H1 (cell line): ENCODE measurements around the gene ENOSF1. TPM values are rescaled to one million over a fixed set of nuclear protein-coding genes. Genes with fewer than 3 reads are reported as not detected.

ENCODE experiments used
- CTCF ChIA-PET: fragments of 300-600 bp; sonication (Branson Sonifier 250); formaldehyde crosslinking; loops from one replicate; lab custom pipeline; 2021; ENCODE audit not compliant: partially characterized antibody; lab: Charles Lee
- POLR2A ChIA-PET: fragments of 300-600 bp; sonication (Branson Sonifier 250); formaldehyde crosslinking; loops from one replicate; lab custom pipeline; 2021; ENCODE audit warnings: inconsistent platforms; ENCODE audit not compliant: partially characterized antibody; lab: Charles Lee
- DNase-seq, 2 experiments: peaks; one replicate each; pipeline versions ENCODE4 v3.0.0 to v3.0.0-alpha.2; 2010 to 2022; ENCODE audit warnings: low spot score in 2 of 2, low read depth in 1 of 2, mixed read lengths in 1 of 2
- FAIRE-seq: peaks from 2 replicates; lab custom pipeline; 2011; peaks lifted over from hg19 to GRCh38; lab: Jason Lieb, UNC
- H2AFZ ChIP-seq: 2 replicates; pipeline ENCODE4 v1.8.1; 2012; ENCODE audit warnings: low read length, inconsistent platforms
- H2AK5ac ChIP-seq: 2 replicates; pipeline ENCODE4 v1.6.1; 2013; ENCODE audit warnings: low read depth, low read length
- H2BK120ac ChIP-seq: replicated peaks from 2 replicates; pipeline ENCODE3; 2013; ENCODE audit warnings: low read depth, low read length, inconsistent platforms
- H2BK12ac ChIP-seq: 2 replicates; pipeline ENCODE4 v1.6.1; 2013; ENCODE audit warnings: low read depth, low read length
- H2BK15ac ChIP-seq: 2 replicates; pipeline ENCODE4 v1.6.1; 2013; ENCODE audit warnings: low read length
- H2BK20ac ChIP-seq: 2 replicates; pipeline ENCODE4 v1.6.1; 2013; ENCODE audit warnings: low read length
- H2BK5ac ChIP-seq: 2 replicates; pipeline ENCODE4 v1.6.1; 2013; ENCODE audit warnings: low read depth, low read length
- H3K14ac ChIP-seq: 2 replicates; pipeline ENCODE4 v1.6.1; 2013; ENCODE audit warnings: inconsistent platforms; ENCODE audit not compliant: insufficient read length
- H3K18ac ChIP-seq: 2 replicates; pipeline ENCODE4 v1.6.1; 2013; ENCODE audit warnings: low read length; ENCODE audit errors: extremely low read depth
- H3K23ac ChIP-seq: 2 replicates; pipeline ENCODE4 v1.6.1; 2013; ENCODE audit warnings: inconsistent platforms; ENCODE audit not compliant: insufficient read length
- H3K23me2 ChIP-seq: 2 replicates; pipeline ENCODE4 v1.6.1; 2013; ENCODE audit warnings: low read depth, low read length
- H3K27ac ChIP-seq: 2 replicates; pipeline ENCODE4 v1.6.1; 2011; ENCODE audit warnings: low read depth, low read length, inconsistent platforms
- H3K27me3 ChIP-seq, 4 experiments: replicated peaks in 1 of 4; 1 replicate in 1 of 4; 2 replicates in 3 of 4; pipeline versions ENCODE4 v1.6.1 to v1.8.1; 2011 to 2013; ENCODE audit warnings: low read length in 3 of 4, mild to moderate bottlenecking in 3 of 4, inconsistent platforms in 2 of 4, mixed read lengths in 2 of 4, moderate library complexity in 1 of 4; ENCODE audit not compliant: control insufficient read depth in 3 of 4, insufficient read depth in 3 of 4; ENCODE audit errors: extremely low read depth in 1 of 4
- H3K36me3 ChIP-seq, 4 experiments: 2 replicates each; pipeline versions ENCODE4 v1.6.1 to v1.8.1; 2011 to 2013; ENCODE audit warnings: mild to moderate bottlenecking in 4 of 4, low read length in 3 of 4, moderate library complexity in 2 of 4, control low read depth in 1 of 4, inconsistent platforms in 1 of 4; ENCODE audit not compliant: insufficient read depth in 4 of 4, control insufficient read depth in 2 of 4
- H3K4ac ChIP-seq: replicated peaks from 2 replicates; pipeline ENCODE3; 2013; ENCODE audit warnings: low read length, low read depth, mixed read lengths, inconsistent platforms; ENCODE audit not compliant: insufficient read length
- H3K4me1 ChIP-seq, 4 experiments: replicated peaks in 1 of 4; 1 replicate in 1 of 4; 2 replicates in 3 of 4; pipeline versions ENCODE4 v1.6.1 to v1.8.1; 2011 to 2013; ENCODE audit warnings: low read length in 3 of 4, inconsistent platforms in 2 of 4, mixed read lengths in 1 of 4; ENCODE audit not compliant: insufficient read depth in 4 of 4, control insufficient read depth in 3 of 4
- H3K4me2 ChIP-seq, 2 experiments: 2 replicates each; pipeline versions ENCODE4 v1.6.1 to v1.8.1; 2011 to 2013; ENCODE audit warnings: low read depth in 2 of 2, low read length in 2 of 2, control low read depth in 1 of 2, inconsistent platforms in 1 of 2, mild to moderate bottlenecking in 1 of 2; ENCODE audit not compliant: insufficient read depth in 1 of 2
- H3K4me3 ChIP-seq, 4 experiments: fragments of 200-600, 300-600 bp in 1 of 4; sonication (generic), shearing (Covaris generic), sonication (Bioruptor Twin) in 1 of 4; 2 replicates each; pipeline versions ENCODE4 v1.5.1 to v1.8.1; 2011 to 2016; ENCODE audit warnings: low read length in 4 of 4, low read depth in 3 of 4, control low read depth in 2 of 4, inconsistent platforms in 2 of 4, mild to moderate bottlenecking in 2 of 4, mixed read lengths in 1 of 4, moderate library complexity in 1 of 4; ENCODE audit not compliant: insufficient read depth in 2 of 4; ENCODE audit errors: extremely low read depth in 1 of 4
- H3K56ac ChIP-seq: replicated peaks from 2 replicates; pipeline ENCODE3; 2013; ENCODE audit warnings: low read depth, mild to moderate bottlenecking, mixed read lengths, low read length, inconsistent platforms; ENCODE audit not compliant: insufficient read length
- H3K79me1 ChIP-seq: 2 replicates; pipeline ENCODE4 v1.6.1; 2013; ENCODE audit warnings: low read depth, low read length, control low read depth
- H3K79me2 ChIP-seq, 2 experiments: 2 replicates each; pipeline versions ENCODE4 v1.6.1 to v1.8.1; 2012 to 2013; ENCODE audit warnings: low read length in 2 of 2, mild to moderate bottlenecking in 2 of 2, inconsistent platforms in 1 of 2; ENCODE audit not compliant: insufficient read depth in 2 of 2, control insufficient read depth in 1 of 2
- H3K9ac ChIP-seq, 4 experiments: replicated peaks in 1 of 4; 1 replicate in 1 of 4; 2 replicates in 3 of 4; pipeline versions ENCODE4 v1.6.1 to v1.8.1; 2011 to 2013; ENCODE audit warnings: low read depth in 3 of 4, low read length in 3 of 4, control low read depth in 2 of 4, mild to moderate bottlenecking in 2 of 4, moderate library complexity in 2 of 4, inconsistent platforms in 1 of 4; ENCODE audit errors: extremely low read depth in 1 of 4
- H3K9me3 ChIP-seq, 2 experiments: 2 replicates each; pipeline versions ENCODE4 v1.6.1 to v1.8.1; 2012 to 2013; ENCODE audit warnings: mild to moderate bottlenecking in 2 of 2, moderate library complexity in 2 of 2, control low read depth in 1 of 2, inconsistent platforms in 1 of 2, low read depth in 1 of 2, low read length in 1 of 2, mixed read lengths in 1 of 2; ENCODE audit not compliant: insufficient read depth in 2 of 2
- H4K20me1 ChIP-seq, 2 experiments: replicated peaks in 1 of 2; 2 replicates each; pipeline versions ENCODE3 to v1.8.1; 2011 to 2013; ENCODE audit warnings: inconsistent platforms in 2 of 2, low read length in 2 of 2, mild to moderate bottlenecking in 1 of 2; ENCODE audit not compliant: insufficient read depth in 2 of 2, control insufficient read depth in 1 of 2
- H4K5ac ChIP-seq: 2 replicates; pipeline ENCODE4 v1.6.1; 2013; ENCODE audit warnings: low read length, low read depth, mixed read lengths, inconsistent platforms; ENCODE audit not compliant: insufficient read length
- H4K8ac ChIP-seq: 2 replicates; pipeline ENCODE4 v1.8.0; 2013; ENCODE audit warnings: mild to moderate bottlenecking, moderate library complexity, low read length, inconsistent platforms; ENCODE audit not compliant: insufficient read depth; ENCODE audit errors: extremely low read depth
- H4K91ac ChIP-seq: replicated peaks from 2 replicates; pipeline ENCODE3; 2013; ENCODE audit warnings: low read length, mixed read lengths, inconsistent platforms; ENCODE audit not compliant: insufficient read length
- ASH2L ChIP-seq: fragments of 200-600, 300-600 bp; sonication (generic); IDR thresholded peaks from one replicate; pipeline ENCODE4 v1.7.1; 2017; ENCODE audit warnings: low read length
- CTBP2 ChIP-seq: IDR thresholded peaks from 2 replicates; pipeline ENCODE4 v1.7.0; 2011; ENCODE audit warnings: borderline replicate concordance, mild to moderate bottlenecking, moderate library complexity, mixed read lengths, low read length; ENCODE audit not compliant: insufficient read depth, insufficient read length
- GABPA ChIP-seq: IDR thresholded peaks from 2 replicates; pipeline ENCODE4 v1.6.1; 2011; ENCODE audit warnings: mild to moderate bottlenecking, low read length, moderate library complexity, borderline replicate concordance; ENCODE audit not compliant: insufficient read depth
- KDM1A ChIP-seq: fragments of 200-600, 300-600 bp; sonication (generic); IDR thresholded peaks from 2 replicates; pipeline ENCODE4 v1.7.1; 2016; ENCODE audit warnings: mild to moderate bottlenecking, low read length, borderline replicate concordance
- PHF8 ChIP-seq: fragments of 200-600 bp; sonication (generic); conservative IDR thresholded peaks from 2 replicates; pipeline ENCODE4 v1.7.1; 2012; ENCODE audit warnings: low read depth, mild to moderate bottlenecking, inconsistent platforms, low read length, moderate library complexity
- RAD21 ChIP-seq, 2 experiments: IDR thresholded peaks in 1 of 2; conservative IDR thresholded peaks in 1 of 2; 2 replicates each; pipeline ENCODE4 v1.6.1; 2011; ENCODE audit warnings: low read depth in 2 of 2, low read length in 2 of 2, improper control_type of control experiment in 1 of 2, inconsistent platforms in 1 of 2, mild to moderate bottlenecking in 1 of 2, moderate library complexity in 1 of 2
- RNF2 ChIP-seq: fragments of 200-900, 300-1000 bp; sonication (generic); IDR thresholded peaks from 2 replicates; pipeline ENCODE4 v1.7.1; 2016; ENCODE audit warnings: borderline replicate concordance, low read depth, mild to moderate bottlenecking, antibody characterized with exemption, low read length; ENCODE audit not compliant: poor library complexity, severe bottlenecking; ENCODE audit errors: missing control alignments
- WGBS, 2 experiments: shearing (Covaris generic) in 1 of 2; methylation state at CpG; one replicate each; pipeline versions ENCODE4 v1.1.6 to v1.1.7; 2013 to 2015; ENCODE audit warnings: low lambda C conversion rate in 2 of 2, mixed read lengths in 2 of 2, inconsistent platforms in 1 of 2, low coverage in 1 of 2, missing lambda C conversion rate in 1 of 2; ENCODE audit not compliant: insufficient replicate concordance in 2 of 2, insufficient coverage in 1 of 2, insufficient read length in 1 of 2; ENCODE audit errors: extremely low coverage in 1 of 2, missing lambda C conversion rate in 1 of 2; 5-methylcytosine and 5-hydroxymethylcytosine counted together
- polyA plus RNA-seq, 7 experiments: library from polyadenylated mRNA; depleted of rRNA in 3 of 7; stranded (reverse) in 5 of 7; unstranded in 2 of 7; fragments of >200 nt in 5 of 7; fragments of 200-250 nt in 2 of 7; gene quantifications; 1 replicate in 5 of 7; 2 replicates in 1 of 7; 4 replicates in 1 of 7; pipeline versions ENCODE4 v1.2.1 to v1.2.3, GENCODE V29; 2011 to 2013; ENCODE audit warnings: missing spikeins in 2 of 7, mixed read lengths in 2 of 7
- total RNA-seq: library from RNA; stranded (reverse); fragmentation: NEBNext Ultra II Directional; extraction: Animal tissue kit (Norgen Biotek cat#: 25700); gene quantifications from 2 replicates; pipeline ENCODE4 v1.2.1, GENCODE V29; 2021

ENOSF1 gene
- total and polyA plus RNA-seq, 2 of the 8 experiments (the other 6 are each of a cell fraction or from before 2014, with no cell fraction given) = 15.4 to 26.4 TPM

DNA sequence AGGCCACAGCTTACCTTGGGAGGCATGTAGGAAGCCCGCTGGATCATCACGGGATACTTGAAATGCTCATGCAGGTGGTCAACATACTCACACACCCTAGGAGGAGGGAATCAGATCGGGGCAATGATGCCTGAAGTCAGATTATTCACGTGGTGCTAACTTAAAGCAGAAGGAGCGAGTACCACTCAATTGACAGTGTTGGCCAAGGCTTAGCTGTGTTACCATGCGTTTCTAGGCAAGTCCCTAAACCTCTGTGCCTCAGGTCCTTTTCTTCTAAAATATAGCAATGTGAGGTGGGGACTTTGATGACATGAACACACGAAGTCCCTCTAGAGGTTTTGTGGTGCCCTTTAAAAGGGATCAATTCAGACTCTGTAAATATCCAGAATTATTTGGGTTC is 37.1 kb downstream of the ENOSF1 start:
- H3K9me3 ChIP-seq = no peaks in the 10 kb centered on the region
- H2AK5ac ChIP-seq = no peak overlapping the region
- no peak overlapping the region for H3K18ac ChIP-seq
- FAIRE-seq (no peak), DNase-seq (no peak)
- H3K79me1 ChIP-seq = no peaks in the 10 kb centered on the region
- H3K23ac ChIP-seq = no peak overlapping the region
- H3K27me3 ChIP-seq = no peaks in the 10 kb centered on the region
- peaks cover 8 to 63% (median 39%) of the 10 kb centered on the region in 4 experiments; a peak in 7 of 8 replicates for H3K36me3 ChIP-seq
- no peak overlapping the region for H4K91ac ChIP-seq
- TF ChIP-seq CTBP2 (no peak), GABPA (no peak), ASH2L (no peak), RNF2 (no peak), PHF8 (no peak), RAD21 (IDR thresholded peaks at IDR 0.05 in 1 of 2, conservative IDR thresholded peaks at IDR 0.05 in 1 of 2; ENCODE audit: low read depth in 2 of 2, low read length in 2 of 2) (no peak), KDM1A (no peak)
- H3K4me1 ChIP-seq = no peaks in the 10 kb centered on the region
- H3K14ac ChIP-seq = no peak overlapping the region
- H3K4ac ChIP-seq = no peak overlapping the region
- no peak overlapping the region for H2BK120ac ChIP-seq
- no peak overlapping the region for H2BK20ac ChIP-seq
- no peaks in the 10 kb centered on the region for H3K79me2 ChIP-seq
- H3K23me2 ChIP-seq = no peaks in the 10 kb centered on the region
- peaks cover 4 to 6% of the 10 kb centered on the region in 2 experiments for H4K20me1 ChIP-seq
- H4K8ac ChIP-seq = no peak overlapping the region; the same call in 1 of the 2 replicates
- no peak overlapping the region for H4K5ac ChIP-seq
- no peak overlapping the region for H3K4me2 ChIP-seq
- no peak overlapping the region for H2BK15ac ChIP-seq
- ChIA-PET POLR2A (interaction anchor here (1.2 to 1.5 kb wide), 2 partner anchors 11 to 17 kb away, joined by 4 read pairs; no protein-coding TSS in a partner anchor), CTCF (interaction anchor here (0.9 to 1.2 kb wide), 3 partner anchors 9 to 56 kb away, joined by 3 to 6 read pairs (median 4); no protein-coding TSS in a partner anchor)
- 86% methylated on average over 7 of the region's 7 CpGs; no CpG with 5 or more reads in 1 of the 2 experiments for WGBS, 2 experiments
- H2AFZ ChIP-seq = no peak overlapping the region
- no peak overlapping the region for H3K9ac ChIP-seq
- H3K27ac ChIP-seq = no peak overlapping the region
- no peak overlapping the region for H3K4me3 ChIP-seq
- no peak overlapping the region for H3K56ac ChIP-seq
- H2BK5ac ChIP-seq = no peak overlapping the region
- H2BK12ac ChIP-seq = no peak overlapping the region
